Measurements from ENCODE around the gene C11orf98.
A peak's percentile ranks its signal among the peaks of the same experiment; 100 is the strongest.

C11orf98 gene

GRCh38 chr11:62632492-62632891 is 32.5 kb downstream of the C11orf98 start:
- Histone ChIP-seq H3K36me3 (replicated peaks; ENCODE audit: insufficient read depth, low read length) (peaks cover 21% of the 10 kb centered on the region), H3K9me3 (replicated peaks; ENCODE audit: insufficient read depth, low read length) (no peaks in the 10 kb centered on the region), H3K27me3 (replicated peaks; ENCODE audit: insufficient read depth, low read length) (no peaks in the 10 kb centered on the region), H3K27ac (ENCODE audit: low read length) (no peak overlapping the region), H4K20me1 (ENCODE audit: insufficient read depth, low read length) (no peaks in the 10 kb centered on the region), H3K4me3 (ENCODE audit: low read length) (no peak overlapping the region), H3K9ac (ENCODE audit: low read length) (no peak overlapping the region), H2AFZ (ENCODE audit: low read length) (no peak overlapping the region), H3K79me2 (ENCODE audit: low read length) (peaks cover 32% of the 10 kb centered on the region), H3K4me1 (ENCODE audit: low read length) (no peaks in the 10 kb centered on the region), H3F3A (ENCODE audit: insufficient read depth, low read length) (no peaks in the 10 kb centered on the region; the same call in 1 of the 2 replicates), H3K4me2 (ENCODE audit: low read depth, low read length) (no peak overlapping the region), H3K9me2 (replicated peaks; ENCODE audit: insufficient read depth, low read length) (no peaks in the 10 kb centered on the region)
- DNase-seq = no peak
- no peak for TF ChIP-seq CTCF (IDR thresholded peaks at IDR 0.05; ENCODE audit: low read length)
- TF ChIP-seq EZH2 (optimal IDR thresholded peaks at IDR 0.05; ENCODE audit: low read depth, low read length) = no peak
- TF ChIP-seq EZH2phosphoT487 (IDR thresholded peaks at IDR 0.05; ENCODE audit: low read length) = no peak

GRCh38 chr11:62627713-62628112 is 37.3 kb downstream of the C11orf98 start:
- H4K20me1 ChIP-seq (ENCODE audit: insufficient read depth, low read length) = no peaks in the 10 kb centered on the region
- no peak overlapping the region for H3K4me3 ChIP-seq (ENCODE audit: low read length)
- H3K27ac ChIP-seq (ENCODE audit: low read length) = no peak overlapping the region
- no peaks in the 10 kb centered on the region for H3K9me2 ChIP-seq (replicated peaks; ENCODE audit: insufficient read depth, low read length)
- no peaks in the 10 kb centered on the region for H3K9me3 ChIP-seq (replicated peaks; ENCODE audit: insufficient read depth, low read length)
- H3K4me1 ChIP-seq (ENCODE audit: low read length) = no peaks in the 10 kb centered on the region
- DNase-seq = no peak
- no peak overlapping the region for H3K9ac ChIP-seq (ENCODE audit: low read length)
- no peak; the same call in 1 of the 2 replicates for TF ChIP-seq CTCF (IDR thresholded peaks at IDR 0.05; ENCODE audit: low read length)
- no peak for TF ChIP-seq EZH2phosphoT487 (IDR thresholded peaks at IDR 0.05; ENCODE audit: low read length)
- TF ChIP-seq EZH2 (optimal IDR thresholded peaks at IDR 0.05; ENCODE audit: low read depth, low read length) = no peak
- peaks cover 2% of the 10 kb centered on the region for H3K79me2 ChIP-seq (ENCODE audit: low read length)
- H3K4me2 ChIP-seq (ENCODE audit: low read depth, low read length) = no peak overlapping the region
- no peaks in the 10 kb centered on the region for H3K27me3 ChIP-seq (replicated peaks; ENCODE audit: insufficient read depth, low read length)
- H3F3A ChIP-seq (ENCODE audit: insufficient read depth, low read length) = peaks cover 7% of the 10 kb centered on the region
- no peak overlapping the region for H2AFZ ChIP-seq (ENCODE audit: low read length)
- H3K36me3 ChIP-seq (replicated peaks; ENCODE audit: insufficient read depth, low read length) = peaks cover 16% of the 10 kb centered on the region; the same call in 1 of the 2 replicates

DNA sequence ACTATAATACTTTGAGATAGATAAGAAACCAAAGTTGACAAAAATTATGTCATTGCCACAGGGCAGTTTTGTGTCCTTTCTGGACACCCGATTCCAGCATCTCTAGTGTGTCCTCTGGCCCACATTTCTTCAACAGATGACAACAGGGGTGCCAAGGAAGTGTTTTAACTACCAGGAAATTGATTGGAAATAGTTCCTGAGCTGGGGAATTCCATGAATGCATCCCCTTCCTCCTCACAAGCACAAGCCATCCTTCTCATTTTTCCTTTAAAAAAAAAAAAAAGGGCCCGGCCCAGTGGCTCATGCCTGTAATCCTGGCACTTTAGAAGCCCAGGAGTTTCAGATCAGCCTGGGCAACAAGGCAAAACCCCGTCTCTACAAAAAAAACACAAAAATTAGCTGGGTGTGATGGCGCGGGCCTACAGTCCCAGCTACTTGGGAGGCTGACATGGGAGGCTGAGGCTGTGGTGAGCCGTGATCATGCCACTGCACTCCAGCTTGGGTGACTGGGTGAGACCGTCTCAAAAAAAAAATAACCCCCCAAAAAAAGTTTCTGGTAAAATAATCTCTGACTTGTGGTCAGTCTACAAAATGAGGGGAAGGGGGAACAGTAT is 42.4 kb downstream of the C11orf98 start:
- H3F3A ChIP-seq (ENCODE audit: insufficient read depth, low read length) = peaks cover 25% of the 10 kb centered on the region
- H3K79me2 ChIP-seq (ENCODE audit: low read length) = peaks cover 14% of the 10 kb centered on the region
- TF ChIP-seq EZH2 (optimal IDR thresholded peaks at IDR 0.05; ENCODE audit: low read depth, low read length) (no peak), EZH2phosphoT487 (IDR thresholded peaks at IDR 0.05; ENCODE audit: low read length) (no peak), CTCF (IDR thresholded peaks at IDR 0.05; ENCODE audit: low read length) (no peak)
- peak overlapping the region; percentile 20 for H2AFZ ChIP-seq (ENCODE audit: low read length)
- H3K4me1 ChIP-seq (ENCODE audit: low read length) = peaks cover 10% of the 10 kb centered on the region
- H4K20me1 ChIP-seq (ENCODE audit: insufficient read depth, low read length) = no peaks in the 10 kb centered on the region
- H3K27me3 ChIP-seq (replicated peaks; ENCODE audit: insufficient read depth, low read length) = no peaks in the 10 kb centered on the region
- H3K4me3 ChIP-seq (ENCODE audit: low read length) = peak overlapping the region; percentile 9; the same call in 1 of the 2 replicates
- H3K9me2 ChIP-seq (replicated peaks; ENCODE audit: insufficient read depth, low read length) = no peaks in the 10 kb centered on the region
- no peaks in the 10 kb centered on the region for H3K9me3 ChIP-seq (replicated peaks; ENCODE audit: insufficient read depth, low read length)
- peak overlapping the region; percentile 59; the same call in 1 of the 2 replicates for H3K27ac ChIP-seq (ENCODE audit: low read length)
- H3K9ac ChIP-seq (ENCODE audit: low read length) = peak overlapping the region; percentile 11; the same call in 1 of the 2 replicates
- peak overlapping the region; percentile 55; the same call in 1 of the 2 replicates for H3K4me2 ChIP-seq (ENCODE audit: low read depth, low read length)
- H3K36me3 ChIP-seq (replicated peaks; ENCODE audit: insufficient read depth, low read length) = 0 out of 2 replicates have a peak, but pooled peaks cover 4% of the 10 kb centered on the region
- no peak for DNase-seq
